NK-92 (cell line): ENCODE data around the gene CLEC3B.
"Not testable (repeated sequence)": the region's sequence is repeated elsewhere in the genome, so short reads cannot be mapped to it uniquely, and the experiment has no call there.

Source experiments
- DNase-seq: peaks from one replicate; lab custom pipeline; 2025; ENCODE audit not compliant: unreplicated experiment; lab: John Stamatoyannopoulos, UW

CLEC3B gene

DNA sequence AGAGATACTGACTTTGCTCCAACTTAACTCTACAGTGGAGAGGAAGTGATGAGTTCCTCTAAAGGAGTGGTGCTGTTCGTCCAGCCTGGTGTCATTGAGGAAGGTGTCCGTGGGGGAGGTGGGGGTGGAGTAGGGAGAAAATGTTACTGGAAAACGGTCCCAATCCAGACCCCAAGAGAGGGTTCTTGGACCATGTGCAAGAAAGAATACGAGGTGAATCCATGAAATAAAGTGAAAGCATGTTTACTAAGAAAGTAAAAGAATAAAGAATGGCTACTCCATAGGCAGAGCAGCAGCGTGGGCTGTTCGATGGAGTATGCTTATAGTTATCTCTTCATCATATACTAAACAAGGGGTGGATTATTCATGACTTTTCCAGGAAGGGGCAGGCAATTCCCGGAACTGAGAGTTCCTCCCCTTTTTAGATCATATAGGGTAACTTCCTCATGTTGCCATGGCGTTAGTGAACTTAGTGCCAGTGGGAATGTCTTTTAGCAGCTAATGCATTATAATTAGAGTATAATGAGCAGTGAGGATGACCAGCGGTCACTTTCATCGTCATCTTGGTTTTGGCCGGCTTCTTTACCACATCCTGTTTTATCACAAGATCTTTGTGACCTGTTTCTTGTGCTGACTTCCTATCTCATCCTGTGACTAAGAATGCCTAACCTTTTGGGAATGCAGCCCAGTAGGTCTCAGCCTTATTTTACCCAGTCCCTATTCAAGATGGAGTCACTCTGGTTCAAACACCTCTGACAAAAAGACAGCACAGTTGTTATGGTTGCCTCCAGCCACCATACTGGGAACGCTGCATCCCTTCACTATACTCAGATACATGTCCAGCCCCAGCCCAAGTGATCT is 38.6 kb downstream of the CLEC3B start:
- DNase-seq: no peak

DNA sequence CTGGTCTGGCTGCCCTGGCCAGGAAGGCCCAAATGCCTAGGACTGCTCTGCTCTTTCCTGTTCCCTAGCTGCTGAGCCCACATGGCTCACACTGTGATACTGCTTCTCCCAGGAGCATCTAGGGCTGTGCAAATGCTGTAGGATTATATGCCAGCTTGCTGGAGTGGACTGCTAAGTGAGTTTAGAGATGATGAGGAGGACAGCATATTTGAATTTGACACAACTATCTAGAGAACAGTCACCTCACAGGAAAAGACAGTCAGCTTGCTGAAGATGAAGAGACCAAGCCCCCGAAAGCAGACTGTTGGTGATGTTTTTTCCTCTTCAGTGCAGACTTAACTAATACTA is 39.2 kb downstream of the CLEC3B start:
- no peak for DNase-seq

DNA sequence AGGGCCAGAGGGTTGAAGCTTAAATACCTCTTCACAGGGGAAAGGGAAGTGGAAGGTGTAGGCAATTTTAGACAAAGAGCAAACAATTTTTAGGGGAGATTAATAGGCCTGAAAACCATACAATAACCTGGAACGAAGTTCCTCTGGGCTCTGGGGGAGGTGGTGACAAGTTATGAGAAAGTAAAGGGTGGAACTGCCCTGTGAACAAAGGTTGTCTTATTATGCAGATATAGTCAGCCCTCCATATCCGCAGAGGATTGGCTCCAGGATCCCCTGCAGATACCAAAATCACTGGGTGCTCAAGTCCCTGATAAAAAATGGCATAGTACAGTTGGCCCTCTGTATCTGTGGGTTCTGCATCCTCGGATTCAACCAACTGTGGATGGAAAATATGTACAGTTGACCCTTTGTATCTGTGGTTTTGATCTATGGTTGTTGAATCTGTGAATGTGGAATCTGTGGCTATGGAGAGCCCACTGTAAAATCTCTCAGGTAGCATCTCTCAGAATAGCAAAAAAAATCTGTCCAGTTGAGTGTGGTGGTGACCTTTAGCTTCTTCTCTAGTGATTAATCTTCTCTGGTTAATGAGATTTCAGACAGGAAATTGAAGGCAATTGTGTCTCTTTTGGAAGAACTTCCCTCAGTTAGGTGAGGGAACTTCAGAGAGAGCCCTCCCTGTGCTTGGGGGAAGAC is 40.2 kb downstream of the CLEC3B start:
- DNase-seq: no peak

DNA sequence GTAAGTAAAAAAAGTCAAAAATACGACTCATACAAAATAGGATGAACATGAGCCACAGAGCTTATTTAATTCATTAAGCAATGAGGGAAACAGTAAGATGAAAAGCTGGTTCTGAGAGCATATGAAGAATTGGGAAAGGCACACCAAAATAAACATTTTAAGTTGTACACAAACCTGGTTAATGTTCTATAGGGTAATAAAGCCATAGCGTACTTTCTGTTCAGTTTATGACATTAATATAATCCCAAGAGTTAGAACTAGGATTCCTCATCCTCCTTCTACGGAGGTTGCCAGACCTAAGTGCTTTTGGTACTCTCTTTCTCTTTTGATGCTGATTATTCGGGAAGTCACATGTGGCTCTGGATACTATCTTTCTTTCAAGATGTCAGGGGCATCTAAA is 41.4 kb downstream of the CLEC3B start:
- no peak for DNase-seq

DNA sequence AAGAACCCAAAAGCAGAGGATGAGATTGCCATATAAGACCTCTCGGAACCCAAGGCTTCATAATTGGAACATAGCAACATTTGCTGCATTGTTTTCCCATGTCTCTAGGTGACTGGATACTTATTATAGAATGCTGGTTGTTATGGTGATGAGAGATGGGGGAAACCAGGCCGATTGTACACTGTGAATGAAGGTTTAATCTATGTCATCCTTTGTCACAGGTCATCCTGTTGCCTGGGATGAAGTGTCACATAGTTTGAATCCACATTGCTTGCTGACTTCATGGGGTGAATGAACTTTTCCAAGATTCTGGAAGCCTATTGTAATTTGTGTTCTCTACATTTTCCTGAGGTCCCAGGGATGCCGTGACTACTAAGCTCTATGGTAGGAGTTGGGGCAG is 41.8 kb downstream of the CLEC3B start:
- no peak for DNase-seq

DNA sequence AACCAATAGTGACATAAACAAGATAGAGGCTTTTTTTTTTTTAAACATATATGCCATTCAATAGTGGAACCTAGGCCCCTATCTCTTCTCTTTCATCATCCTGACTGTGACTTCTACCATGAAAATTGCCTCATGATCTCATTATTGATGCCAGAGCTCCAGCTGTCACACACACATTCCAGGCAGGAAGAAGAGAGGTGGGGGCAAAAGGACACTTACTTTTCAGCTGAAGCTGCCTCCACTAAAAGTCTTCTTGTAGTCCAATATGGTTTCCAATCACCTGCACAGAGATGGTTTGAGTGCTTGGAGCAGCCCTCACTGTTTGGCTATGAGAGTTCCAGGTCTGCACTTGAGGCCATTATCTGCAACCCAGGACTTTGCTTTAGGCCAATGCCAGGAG is 45.0 kb downstream of the CLEC3B start:
- no peak for DNase-seq

DNA sequence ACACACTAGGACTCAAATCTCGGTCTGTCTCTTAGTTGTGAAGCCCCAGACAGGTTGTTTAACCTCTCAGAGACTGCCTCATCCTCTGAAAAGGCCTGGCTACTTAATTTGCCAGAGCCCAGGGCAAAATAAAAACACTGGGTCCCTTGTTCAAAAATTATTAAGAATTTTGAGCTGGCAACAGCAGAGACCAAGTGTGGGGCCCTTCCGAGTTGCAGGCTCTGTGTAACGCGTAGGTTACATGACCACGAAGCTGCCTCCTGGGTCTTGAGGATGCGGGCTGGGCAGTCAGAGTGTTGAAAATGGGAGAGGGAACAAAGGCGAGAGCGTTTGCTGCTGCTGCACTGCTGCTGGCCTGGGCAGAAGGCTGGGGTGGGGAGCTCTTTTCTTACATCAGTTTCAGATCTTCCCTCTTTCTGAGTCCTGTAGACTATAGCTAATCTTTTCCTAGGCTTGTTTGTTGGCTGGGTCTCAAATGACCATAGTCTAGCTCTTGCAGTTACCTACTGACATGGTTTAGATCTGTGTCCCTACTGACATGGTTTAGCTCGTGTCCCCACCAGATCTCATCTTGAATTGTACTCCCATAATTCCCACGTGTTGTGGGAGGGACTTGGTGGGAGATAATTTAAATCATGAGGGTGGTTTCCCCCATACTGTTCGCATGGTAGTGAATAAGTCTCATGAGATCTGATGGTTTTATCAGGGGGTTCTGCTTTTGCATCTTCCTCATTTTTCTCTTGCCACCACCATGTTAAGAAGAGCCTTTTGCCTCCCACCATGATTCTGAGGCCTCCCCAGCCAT is 49.9 kb downstream of the CLEC3B start:
- DNase-seq: no peak

DNA sequence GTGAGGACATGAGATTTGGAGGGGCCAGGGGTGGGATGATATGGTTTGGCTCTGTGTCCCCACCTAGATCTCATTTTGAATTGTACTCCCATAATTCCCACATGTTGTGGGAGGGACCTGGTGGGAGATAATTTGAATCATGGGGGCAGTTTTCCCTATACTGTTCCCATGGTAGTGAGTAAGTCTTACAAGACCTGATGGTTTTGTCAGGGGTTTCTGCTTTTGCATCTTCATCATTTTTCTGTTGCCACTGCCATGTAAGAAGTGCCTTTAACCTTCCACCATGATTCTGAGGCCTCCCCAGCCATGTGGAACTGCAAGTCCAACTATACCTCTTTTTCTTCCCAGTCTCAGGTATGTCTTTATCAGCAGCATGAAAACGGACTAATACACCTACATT is 52.2 kb downstream of the CLEC3B start:
- DNase-seq: not testable (repeated sequence)

DNA sequence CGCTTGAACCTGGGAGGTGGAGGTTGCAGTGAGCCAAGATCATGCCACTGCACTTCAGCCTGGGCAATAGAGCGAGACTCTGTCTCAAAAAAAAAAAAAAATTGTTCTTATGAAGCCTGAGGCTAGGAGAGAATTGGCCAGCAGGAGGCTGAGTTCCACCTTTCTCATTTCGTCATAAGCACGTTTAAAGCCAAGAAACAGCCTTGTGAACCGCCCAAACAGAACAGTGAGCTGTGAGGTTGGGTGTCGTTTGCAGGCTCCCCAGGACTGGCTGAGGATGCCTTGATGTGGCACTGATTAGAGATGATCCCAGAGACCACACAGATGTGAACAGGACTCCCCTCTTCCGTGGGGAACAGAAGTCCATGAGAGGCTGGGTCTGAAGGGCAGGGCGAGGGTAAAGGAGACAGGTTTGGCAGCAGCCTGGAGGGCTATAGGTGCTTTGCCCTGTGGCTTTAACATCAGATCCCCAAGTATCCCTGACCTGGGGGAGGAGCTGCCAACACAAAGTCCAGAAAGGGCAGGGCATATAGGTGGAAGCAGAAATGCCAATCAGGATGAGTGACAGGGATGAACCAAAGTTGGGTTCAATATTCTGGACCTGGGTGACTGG is 52.9 kb downstream of the CLEC3B start:
- DNase-seq: no peak

DNA sequence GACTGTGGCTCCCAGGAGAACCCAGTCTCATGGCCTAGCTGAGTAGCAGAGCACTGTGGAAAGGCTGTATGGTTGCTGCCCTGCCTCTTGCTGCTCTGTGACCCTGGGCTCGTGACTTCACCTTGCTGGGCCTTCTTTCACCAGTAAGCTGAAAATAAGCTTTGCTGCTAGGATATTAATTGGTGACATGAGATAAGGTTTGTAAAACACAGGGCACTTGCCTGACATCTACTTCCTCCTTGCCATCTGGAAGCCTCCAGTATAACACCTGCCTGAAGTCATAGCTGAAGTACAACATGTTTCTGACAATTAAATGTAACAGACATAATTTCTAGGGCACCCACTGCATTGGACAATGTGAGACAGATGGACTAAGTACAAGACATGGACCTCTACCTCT is 53.6 kb downstream of the CLEC3B start:
- no peak for DNase-seq

DNA sequence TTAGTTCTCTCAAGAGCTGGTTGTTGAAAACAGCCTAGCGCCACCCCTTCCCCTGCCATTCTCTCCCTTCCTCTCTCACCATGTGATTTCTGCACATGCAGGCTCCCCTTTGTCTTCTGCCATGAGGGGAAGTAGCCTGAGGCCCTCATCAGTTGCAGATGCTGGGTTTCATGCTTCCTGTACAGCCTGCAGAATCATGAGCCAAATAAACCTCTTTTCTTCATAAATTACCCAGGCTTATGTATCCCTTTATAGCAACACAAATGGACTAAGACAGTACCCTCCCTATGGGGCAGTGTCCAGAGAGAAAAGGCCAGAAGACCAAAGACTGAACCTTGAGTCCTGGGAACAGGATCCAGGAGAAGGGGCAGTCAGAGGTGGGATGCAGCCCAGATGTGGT is 54.7 kb downstream of the CLEC3B start:
- DNase-seq: no peak

DNA sequence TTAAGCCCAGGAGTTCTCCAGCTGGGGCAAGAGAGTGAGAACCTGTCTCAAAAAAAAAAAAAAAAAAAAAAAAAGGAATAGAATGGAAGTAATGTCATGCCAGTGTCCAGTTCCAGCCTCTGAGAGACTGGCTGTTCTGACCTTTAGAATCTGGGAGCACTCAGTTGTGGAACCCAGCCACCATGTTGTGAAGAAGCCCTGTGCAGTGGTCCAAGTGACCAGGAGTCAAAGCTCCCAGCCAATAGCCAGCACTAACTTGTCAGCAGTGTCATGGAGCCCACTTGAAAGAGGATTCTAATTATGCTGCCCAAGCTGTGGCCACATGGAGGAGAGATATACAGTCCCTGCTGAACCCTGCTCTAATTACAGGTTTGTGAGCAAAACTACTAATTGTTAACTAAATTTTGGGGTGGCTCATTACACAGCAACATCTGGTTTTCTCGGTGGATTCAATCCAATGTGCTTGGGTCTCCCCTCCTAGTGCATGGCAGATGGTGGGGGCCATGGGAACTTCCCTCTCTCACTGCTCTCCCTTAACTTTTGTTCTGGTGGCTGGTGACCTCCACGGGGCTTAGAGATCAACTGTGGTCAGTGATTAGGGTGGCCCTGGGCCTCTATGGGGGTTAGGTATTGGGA is 55.5 kb downstream of the CLEC3B start:
- DNase-seq: no peak

DNA sequence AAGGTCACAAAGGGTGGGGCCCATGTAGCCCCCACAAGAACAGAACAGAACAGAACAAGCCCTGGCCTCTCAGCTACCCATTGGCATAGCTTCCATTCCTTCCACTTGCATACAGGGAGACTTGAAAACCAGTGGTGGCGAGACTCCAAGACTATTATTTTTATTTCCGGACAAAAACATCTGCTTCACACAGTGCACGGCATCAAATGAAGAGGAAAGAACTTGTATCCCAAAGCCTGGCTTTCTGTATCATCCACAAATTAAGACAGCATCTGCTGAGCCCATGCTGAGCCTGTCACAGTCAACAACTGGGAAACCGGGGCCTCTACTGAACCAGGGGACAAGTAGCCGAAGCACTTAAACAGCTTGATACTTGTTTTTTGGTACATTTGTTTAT is 56.0 kb downstream of the CLEC3B start:
- no peak for DNase-seq

DNA sequence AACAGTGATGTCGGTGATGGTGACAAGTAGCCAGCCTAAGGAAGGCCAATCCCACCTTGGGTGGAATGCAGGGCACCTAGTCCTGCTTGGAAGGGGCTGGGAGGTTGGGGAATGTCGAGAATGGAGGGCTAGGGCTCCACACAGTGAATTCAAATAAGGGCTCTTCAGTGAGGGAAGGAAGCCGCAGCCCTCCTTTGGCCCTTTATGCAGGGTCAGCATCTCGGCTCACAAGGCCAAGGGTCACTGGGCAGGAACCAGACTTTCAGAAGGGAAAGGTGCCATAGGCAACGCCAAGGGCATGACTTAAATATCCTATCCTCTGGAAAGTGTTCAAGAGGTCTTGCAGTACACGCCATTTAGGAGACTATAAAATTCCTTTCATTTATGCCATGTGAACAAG is 56.9 kb downstream of the CLEC3B start:
- DNase-seq: no peak

DNA sequence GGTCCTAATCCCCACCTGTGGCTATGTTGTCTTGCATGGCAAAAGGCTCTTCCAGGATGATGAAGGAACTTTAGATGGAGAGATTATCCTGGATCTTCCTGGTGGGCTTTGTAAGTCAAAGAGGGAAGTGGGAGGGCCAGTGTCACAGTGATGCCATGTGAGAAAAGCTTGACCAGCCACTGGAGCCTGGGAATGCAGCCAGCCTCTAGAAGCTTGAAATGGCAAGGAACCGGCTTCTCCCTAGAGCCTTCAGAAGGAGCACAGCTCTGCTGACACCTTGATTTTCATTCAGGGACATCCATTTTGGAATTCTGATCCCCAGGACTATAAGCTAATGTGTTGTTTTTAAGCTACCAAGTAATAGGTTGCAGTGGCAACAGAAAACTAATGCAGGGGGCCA is 58.3 kb downstream of the CLEC3B start:
- no peak for DNase-seq

DNA sequence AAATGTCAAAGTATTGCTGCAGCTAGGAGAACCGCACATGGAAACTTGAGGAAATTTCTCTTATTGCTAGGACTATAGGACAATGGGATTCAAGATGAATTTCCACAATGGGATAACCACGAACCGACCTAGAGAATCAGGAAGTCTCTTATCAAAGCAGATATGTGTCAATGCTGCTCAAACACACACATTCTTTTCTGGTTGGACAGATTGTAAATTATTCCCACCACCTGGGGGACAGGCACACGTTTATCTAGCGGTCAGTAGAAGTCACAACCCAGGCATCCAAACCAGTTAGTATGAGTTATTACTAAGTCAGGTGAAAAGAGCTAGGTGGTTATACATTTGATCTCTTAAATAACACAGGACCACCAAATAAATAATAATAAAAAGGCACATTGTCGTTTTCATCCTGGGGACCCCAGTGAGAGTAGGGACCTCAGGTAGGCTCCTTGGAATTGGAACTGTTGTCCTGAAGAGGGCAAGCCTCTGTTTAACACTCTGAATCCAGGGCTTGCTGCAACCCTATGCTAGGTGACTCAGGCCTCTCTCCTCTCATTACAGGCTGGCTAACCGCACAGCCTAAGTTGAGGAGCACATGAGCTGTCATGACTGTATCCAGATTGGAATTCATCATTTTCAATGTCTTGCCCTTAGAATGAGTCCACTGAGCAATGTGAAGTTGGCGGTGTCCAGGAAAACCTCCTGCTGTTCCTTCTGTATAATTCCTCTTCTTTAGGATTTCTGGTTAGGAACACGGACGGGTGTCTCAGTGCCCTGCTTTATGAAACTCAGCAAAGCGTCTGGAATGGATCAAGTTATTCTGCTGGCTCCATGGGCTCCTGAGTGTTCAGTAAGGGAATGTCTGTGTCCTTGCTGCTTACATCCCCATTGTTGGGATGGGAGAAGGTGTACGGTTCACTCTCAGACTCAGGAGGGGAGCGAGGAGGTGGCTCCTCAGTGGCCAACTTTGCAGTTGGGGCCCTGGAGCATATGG is 59.0 kb downstream of the CLEC3B start:
- no peak for DNase-seq
